HG02623 (cell line): ENCODE results near the gene PRDM16.

Source experiments
- ATAC-seq: cut with Tn5 transposase; IDR thresholded peaks from one replicate; pipeline ENCODE4 v1.9.1; 2021; ENCODE audit warnings: moderate library complexity; ENCODE audit not compliant: unreplicated experiment

Gene PRDM16

GRCh38 chr1:3068564-3069431 lies at the start of gene PRDM16:
TSS of gene PRDM16 (plus strand) at chr1:3069203. CDS start at chr1:3069260, 57 bp downstream.
- no peak for ATAC-seq

GRCh38 chr1:3019516-3020051 lies 49.4 kb upstream of the PRDM16 start:
- ATAC-seq, result no peak

GRCh38 chr1:3020263-3020909 lies 48.6 kb upstream of the PRDM16 start:
- ATAC-seq, result no peak

GRCh38 chr1:3021233-3021671 lies 47.8 kb upstream of the PRDM16 start, which contains the start of gene ACTRT2:
TSS of gene ACTRT2 (plus strand) at chr1:3021467. CDS start at chr1:3021687, 220 bp downstream.
- ATAC-seq, result no peak

- ATAC-seq, result no peak
Observed at GRCh38 chr1:3021801-3022401, 47.1 kb upstream of the PRDM16 start.

GRCh38 chr1:3022511-3022973 lies 46.5 kb upstream of the PRDM16 start:
- ATAC-seq, result no peak

GRCh38 chr1:3022976-3023375 lies 46.0 kb upstream of the PRDM16 start:
- no peak for ATAC-seq

GRCh38 chr1:3024019-3024418 lies 45.0 kb upstream of the PRDM16 start:
- ATAC-seq, result no peak

- ATAC-seq, result no peak
Observed at GRCh38 chr1:3024588-3024987, 44.4 kb upstream of the PRDM16 start.

GRCh38 chr1:3026124-3026523 lies 42.9 kb upstream of the PRDM16 start:
- ATAC-seq, result no peak

- no peak for ATAC-seq
Observed at GRCh38 chr1:3026581-3027391, 42.2 kb upstream of the PRDM16 start.

- ATAC-seq, result no peak
Observed at GRCh38 chr1:3027611-3028371, 41.2 kb upstream of the PRDM16 start.

- no peak for ATAC-seq
Observed at GRCh38 chr1:3028531-3029282, 40.3 kb upstream of the PRDM16 start.

- no peak for ATAC-seq
Observed at GRCh38 chr1:3029481-3029961, 39.5 kb upstream of the PRDM16 start.

- no peak for ATAC-seq
Observed at GRCh38 chr1:3029991-3030662, 38.9 kb upstream of the PRDM16 start.

- ATAC-seq, result no peak
Observed at GRCh38 chr1:3030663-3031381, 38.2 kb upstream of the PRDM16 start.

GRCh38 chr1:3031401-3032221 lies 37.4 kb upstream of the PRDM16 start:
- ATAC-seq, result no peak
